Skin epidermis (tissue), 12 donors: ENCODE results near the gene PANK1.

Experiments
- H3K27ac ChIP-seq, 21 experiments: fragments of 200-600 bp; sonication (generic) in 11 of 21; one replicate each; pipeline ENCODE4 v1.5.0; 2020; ENCODE audit warnings: mild to moderate bottlenecking in 3 of 21, inconsistent platforms in 2 of 21, moderate library complexity in 2 of 21
- H3K4me3 ChIP-seq, 7 experiments: fragments of 200-600 bp; sonication (generic) in 2 of 7; one replicate each; pipeline ENCODE4 v1.5.0; 2020; ENCODE audit warnings: inconsistent platforms in 2 of 7, mild to moderate bottlenecking in 2 of 7, moderate library complexity in 1 of 7

The PANK1 gene

DNA sequence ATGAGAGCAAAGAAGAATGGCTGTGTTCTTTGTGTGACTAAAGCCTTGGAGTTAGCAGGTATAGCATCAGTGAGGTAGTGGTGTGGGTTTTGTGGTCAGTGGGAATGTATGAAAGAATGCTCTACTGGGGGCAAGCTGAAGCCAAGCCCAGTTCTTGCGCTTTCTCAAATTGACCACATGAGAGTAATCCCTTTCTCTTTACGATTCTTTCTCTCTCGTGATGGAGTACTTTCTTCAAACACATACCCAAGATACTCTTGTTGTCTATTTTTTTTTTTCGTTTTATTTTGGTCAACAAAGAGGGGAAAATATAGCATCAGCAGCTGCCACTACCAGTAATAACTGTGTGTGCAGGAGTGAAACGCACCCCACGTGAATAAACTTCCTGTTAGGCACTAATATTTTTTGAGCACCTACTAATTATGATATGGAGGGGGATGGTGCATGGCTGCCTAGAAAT is 8.4 kb upstream of the PANK1 start:
- H3K4me3 ChIP-seq: no peak overlapping the region
- H3K27ac ChIP-seq: no peak overlapping the region

DNA sequence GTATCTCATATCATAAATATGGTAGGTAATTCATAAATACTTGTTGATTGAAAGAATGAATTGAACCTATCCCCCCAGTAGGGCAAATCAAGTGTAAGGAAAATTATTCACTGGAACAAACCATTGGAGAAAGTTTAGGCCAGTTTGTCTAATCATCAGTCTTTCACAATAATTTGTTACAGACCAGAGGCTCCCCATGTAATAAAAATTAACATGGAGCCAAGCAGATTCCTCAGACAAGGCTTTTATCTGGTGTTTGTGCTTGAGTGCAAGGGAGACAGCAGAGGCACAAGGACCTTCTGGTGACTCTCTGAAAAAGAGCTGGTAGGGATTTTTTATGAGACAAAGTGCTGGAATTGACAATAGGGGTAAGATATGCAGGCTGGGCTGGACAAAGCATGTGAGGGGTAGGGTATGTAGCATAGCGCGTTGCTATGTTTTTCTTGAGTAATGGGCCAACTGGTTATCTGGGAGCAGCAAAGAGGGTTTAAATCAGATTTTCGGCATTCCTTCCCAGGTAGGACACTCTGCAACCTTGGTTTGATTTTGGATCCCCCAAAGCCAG is 7.8 kb upstream of the PANK1 start:
- Histone ChIP-seq H3K27ac (no peak overlapping the region), H3K4me3 (no peak overlapping the region)

DNA sequence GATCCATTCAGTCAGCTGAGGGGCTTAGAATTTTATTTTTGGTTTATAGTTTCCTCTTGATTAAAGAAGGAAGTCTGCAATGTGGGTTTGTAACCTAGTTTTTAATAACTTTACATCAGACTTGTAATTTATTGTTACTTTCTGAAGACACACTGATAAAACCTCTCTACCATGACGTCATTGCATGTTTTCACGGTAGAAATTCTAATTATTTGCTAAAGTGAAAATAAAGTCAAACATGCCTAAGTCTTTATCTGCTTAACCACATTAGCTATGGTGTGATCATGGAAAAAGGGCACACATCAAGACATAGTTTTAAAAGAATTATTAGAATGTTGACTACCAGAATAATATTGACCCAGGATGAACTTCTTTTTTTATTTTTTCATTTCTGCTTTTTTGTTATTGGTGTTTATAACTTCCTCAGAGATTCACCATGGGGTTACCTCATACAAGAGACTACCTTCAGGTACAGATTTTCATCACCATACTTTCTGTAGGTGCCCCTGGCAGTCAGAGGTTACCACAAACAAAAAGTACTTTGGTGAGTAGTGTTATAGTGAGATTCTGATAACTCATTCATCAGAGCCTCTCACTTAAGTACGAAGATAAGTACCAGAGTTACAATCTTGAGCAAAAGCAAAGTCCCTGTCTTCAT is 7.0 kb upstream of the PANK1 start:
- H3K27ac ChIP-seq: no peak overlapping the region

GRCh38 chr10:89651205-89651915 is 6.3 kb upstream of the PANK1 start:
- no peak overlapping the region for H3K4me3 ChIP-seq
- H3K27ac ChIP-seq: no peak overlapping the region

More for the DNA sequence above, 7.0 kb upstream of the PANK1 start:
- no peak overlapping the region for H3K4me3 ChIP-seq

DNA sequence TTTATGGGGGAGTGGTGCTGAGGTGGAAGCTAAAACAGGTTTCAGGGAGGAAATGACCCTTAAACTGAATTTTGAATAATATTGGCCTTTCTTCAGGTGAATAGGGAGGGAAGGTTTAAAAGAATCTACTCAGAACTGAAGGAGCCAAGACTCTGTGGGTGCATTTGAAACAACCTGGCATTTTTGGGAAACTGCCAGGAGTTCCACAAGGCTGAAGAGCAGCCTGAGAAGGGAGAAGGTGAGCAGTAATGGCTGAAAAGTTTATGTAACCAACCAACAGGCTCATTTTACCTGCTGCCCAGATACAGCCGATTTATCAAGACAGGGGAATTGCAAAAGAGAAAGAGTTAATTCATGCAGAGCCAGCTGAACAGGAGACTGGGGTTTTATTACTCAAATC is 4.0 kb upstream of the PANK1 start:
- H3K27ac ChIP-seq: no peak overlapping the region

GRCh38 chr10:89648074-89648473 is 3.0 kb upstream of the PANK1 start:
- Histone ChIP-seq H3K27ac (no peak overlapping the region), H3K4me3 (no peak overlapping the region)

More for the DNA sequence above, 4.0 kb upstream of the PANK1 start:
- H3K4me3 ChIP-seq: no peak overlapping the region

DNA sequence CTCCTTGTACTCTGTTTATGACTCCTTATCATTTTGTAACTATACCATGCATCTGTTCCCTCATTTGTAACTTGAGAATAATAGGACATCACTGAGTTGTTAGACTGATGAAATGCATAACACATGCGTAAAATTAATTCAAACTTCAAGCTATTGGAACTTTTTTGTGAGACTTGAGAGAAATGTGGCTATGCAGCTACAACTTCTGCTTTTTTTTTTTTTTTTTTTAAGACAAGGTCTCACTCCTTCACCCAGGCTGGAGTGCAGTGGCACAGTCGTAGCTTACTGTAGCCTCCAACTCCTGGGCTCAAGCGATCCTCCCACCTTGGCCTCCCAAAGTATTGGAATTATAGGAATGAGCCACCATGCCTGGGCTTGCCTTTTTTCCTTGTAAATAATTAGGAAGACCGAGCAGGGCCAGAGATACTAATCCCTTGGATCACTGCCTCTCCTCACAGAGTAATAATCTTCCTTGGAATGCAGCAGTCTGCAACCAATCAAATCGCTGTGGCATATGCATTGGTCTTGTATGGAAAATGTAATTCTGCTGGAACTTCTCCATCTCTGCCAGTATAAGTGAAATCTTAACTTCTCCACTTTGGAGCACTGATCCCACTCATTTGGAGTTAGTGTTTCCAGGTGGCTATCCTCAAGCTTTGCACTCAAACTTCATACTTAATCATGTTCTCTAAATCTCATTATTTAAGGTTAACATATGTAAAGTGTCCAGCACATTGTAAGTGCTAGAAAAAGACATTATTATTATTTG is 2.0 kb upstream of the PANK1 start:
- no peak overlapping the region for H3K27ac ChIP-seq
- H3K4me3 ChIP-seq: no peak overlapping the region

DNA sequence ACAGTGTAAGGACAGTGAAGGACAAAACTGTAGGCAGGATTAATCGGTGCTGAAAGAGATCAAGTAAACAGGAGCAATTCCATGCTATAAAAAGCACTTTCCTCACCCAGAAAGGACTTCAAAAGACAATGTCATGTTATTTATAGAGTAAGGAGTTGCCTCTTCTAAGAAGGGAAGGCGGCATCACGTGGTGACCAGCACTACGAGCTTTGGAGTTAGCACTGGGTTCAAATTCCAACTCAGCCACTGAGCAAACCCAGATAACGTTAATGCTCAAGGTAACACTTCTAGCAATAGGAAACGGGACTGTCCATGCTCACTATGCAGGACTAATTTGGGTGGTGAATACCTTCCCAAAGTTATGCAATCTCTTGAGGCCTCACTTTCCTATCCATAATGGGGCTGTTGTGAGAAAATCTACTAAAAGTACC is 715 bp upstream of the PANK1 start:
- H3K4me3 ChIP-seq: peak overlapping the region in 5 of 7 experiments; percentile 74 to 96 (median 84)
- H3K27ac ChIP-seq: peak overlapping the region in 13 of 21 experiments; percentile 76 to 91 (median 85)

DNA sequence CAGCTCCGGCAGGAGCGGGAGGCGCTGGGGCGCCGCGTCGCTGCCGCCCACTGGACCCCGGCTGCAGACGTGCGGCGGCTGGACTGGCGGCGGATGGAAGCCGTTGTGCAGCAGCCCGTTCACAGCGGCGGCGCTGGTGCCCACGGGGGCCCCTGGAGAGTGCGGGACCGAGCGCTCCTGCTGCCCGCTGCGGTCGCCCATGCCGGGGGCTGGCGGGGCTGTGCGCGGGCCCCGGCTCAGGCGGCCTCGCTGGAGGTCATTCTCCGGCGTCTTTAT is 413 bp downstream of the PANK1 start:
- H3K27ac ChIP-seq: peak overlapping the region; percentile 55 to 91 (median 82)
- H3K4me3 ChIP-seq: peak overlapping the region; percentile 74 to 96 (median 87)

DNA sequence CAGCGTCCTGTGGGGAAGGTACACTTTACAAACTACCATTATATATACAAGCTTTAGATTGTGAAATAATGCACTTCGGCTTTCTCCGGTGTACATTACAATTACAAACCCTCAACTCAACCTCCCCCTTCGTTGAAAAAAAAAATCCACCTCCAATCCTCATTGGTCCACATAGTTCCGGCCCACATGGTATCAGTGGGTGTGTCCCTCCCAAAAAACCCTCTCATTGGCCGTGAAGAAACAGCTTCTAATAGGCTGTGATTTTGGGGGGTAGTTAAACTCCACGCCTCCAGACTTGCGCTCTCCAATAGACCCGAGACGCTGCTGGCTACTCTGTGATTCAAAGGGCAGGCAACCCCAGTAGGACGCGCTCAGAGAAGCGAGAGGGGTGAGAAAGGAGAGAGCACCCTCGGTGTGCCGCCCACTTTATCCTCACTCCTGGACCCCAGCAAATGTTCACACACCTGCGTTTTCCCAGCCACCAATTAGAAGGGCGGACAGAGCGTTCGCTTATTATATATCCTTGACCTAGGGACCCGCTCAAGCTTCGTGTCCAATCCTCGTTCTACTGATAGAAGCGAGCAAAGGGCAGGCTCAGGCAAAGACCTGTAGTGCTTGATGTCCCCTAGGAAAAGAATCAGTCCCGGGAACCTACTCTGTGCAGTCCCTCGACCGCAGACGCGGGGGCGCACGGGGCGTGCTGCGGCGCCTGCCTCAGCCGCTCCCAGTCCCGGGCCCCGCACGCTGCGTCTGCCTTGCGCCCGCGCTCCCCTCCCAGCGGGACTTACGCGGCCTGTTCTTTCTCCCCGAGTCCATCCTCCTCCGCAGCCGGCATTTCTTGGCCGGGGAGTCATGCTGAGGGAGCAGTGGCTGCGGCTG is 991 bp downstream of the PANK1 start:
- peak overlapping the region; percentile 55 to 91 (median 82) for H3K27ac ChIP-seq
- peak overlapping the region; percentile 74 to 96 (median 87) for H3K4me3 ChIP-seq

DNA sequence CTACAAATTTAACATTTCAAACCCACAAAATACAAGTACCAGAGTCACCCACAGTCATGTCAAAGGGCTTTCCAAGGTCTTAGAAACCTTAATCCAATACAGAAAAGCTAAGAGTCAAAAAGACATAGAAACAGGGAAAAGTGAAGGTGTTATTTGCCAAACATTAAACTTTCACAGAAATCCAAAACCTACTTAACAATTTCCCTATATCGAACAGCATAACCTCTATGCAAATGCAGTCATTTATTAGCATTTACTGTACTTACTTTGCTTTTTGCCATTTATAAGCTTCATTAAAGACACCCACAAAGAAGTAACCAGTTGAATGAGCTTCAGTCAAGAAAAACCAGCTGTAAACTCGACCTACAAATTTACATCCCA is 1.6 kb downstream of the PANK1 start:
- H3K27ac ChIP-seq: peak overlapping the region in 5 of 21 experiments; percentile 8 to 58 (median 31)
- H3K4me3 ChIP-seq: peak overlapping the region; percentile 74 to 96 (median 87)

- Histone ChIP-seq H3K27ac (no peak overlapping the region), H3K4me3 (no peak overlapping the region)
Measured at GRCh38 chr10:89642193-89642592, 2.8 kb downstream of the PANK1 start.

- Histone ChIP-seq H3K27ac (no peak overlapping the region), H3K4me3 (no peak overlapping the region)
Measured at GRCh38 chr10:89640241-89640640, 4.8 kb downstream of the PANK1 start.

GRCh38 chr10:89639326-89639725 is 5.7 kb downstream of the PANK1 start:
- Histone ChIP-seq H3K27ac (no peak overlapping the region), H3K4me3 (no peak overlapping the region)

DNA sequence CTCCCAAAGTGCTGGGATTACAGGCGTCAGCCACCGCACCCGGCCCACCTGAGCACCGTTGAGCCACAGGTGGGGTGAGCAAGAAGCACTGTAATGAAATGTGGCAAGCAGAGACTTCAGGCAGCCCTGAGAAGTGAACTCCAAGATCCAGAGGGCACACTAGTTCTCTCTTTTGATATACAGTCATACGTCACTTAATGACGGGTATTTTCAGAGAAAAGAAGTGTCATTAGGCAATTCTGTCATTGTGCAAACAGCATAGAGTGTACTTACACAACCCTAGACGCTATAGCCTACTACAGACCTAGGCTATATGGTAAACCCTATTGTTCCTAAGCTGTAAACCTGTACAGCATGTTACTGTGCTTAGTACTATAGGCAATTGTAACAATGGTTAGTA is 7.9 kb downstream of the PANK1 start:
- no peak overlapping the region for H3K27ac ChIP-seq
- no peak overlapping the region for H3K4me3 ChIP-seq

DNA sequence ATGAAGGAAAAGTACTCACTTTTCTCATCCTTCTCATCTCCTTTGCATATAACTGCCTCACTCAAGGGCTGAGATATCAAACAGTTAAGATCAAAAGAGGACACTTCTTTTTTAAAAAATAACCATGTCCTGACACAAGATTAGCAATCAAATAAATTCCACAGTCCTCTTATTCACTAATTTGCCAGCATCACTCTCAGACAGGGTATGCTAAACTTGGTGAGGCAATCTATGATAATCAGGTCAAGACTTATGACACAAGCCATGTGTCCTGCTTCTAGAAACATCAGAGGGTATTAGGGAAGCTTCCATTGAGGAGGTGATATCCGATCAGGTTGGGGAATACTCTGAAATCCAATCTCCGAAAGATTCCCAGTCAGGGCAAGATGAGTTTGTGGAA is 10.4 kb downstream of the PANK1 start:
- H3K27ac ChIP-seq: no peak overlapping the region
- no peak overlapping the region for H3K4me3 ChIP-seq

GRCh38 chr10:89633484-89633883 is 11.6 kb downstream of the PANK1 start:
- H3K27ac ChIP-seq: no peak overlapping the region
- no peak overlapping the region for H3K4me3 ChIP-seq

- Histone ChIP-seq H3K27ac (no peak overlapping the region), H3K4me3 (no peak overlapping the region)
Measured at GRCh38 chr10:89632824-89633223, 12.2 kb downstream of the PANK1 start.

DNA sequence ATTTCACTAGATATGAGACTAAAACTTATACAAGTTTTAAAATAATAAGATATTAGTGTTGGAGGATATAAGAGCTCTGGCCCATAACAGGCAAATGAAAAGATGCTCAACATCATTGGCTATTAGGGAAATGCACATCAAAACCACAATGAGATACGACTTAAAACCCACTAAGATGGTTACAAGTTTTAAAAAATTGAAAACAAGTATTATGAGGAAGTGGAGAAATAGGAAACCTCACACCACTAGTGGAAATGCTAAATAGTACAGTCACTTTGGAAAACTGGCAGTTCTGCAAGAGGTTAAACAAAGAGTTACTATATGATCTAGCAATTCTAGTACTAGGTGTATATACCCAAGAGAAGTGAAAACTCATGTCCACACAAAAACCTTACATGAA is 17.2 kb downstream of the PANK1 start:
- Histone ChIP-seq H3K4me3 (no peak overlapping the region), H3K27ac (no peak overlapping the region)
